PFSK-1 (cell line): ENCODE data around the gene JHY.

Experiments used
- FOXP2 ChIP-seq: optimal IDR thresholded peaks from 2 replicates; pipeline ENCODE3; 2011; ENCODE audit warnings: borderline replicate concordance, control low read depth, inconsistent platforms; ENCODE audit not compliant: insufficient read depth; ENCODE audit errors: extremely low read length, extremely low read depth
- POLR2AphosphoS5 ChIP-seq: IDR thresholded peaks from 2 replicates; pipeline ENCODE4 v1.6.1; 2012; ENCODE audit warnings: low read depth, mild to moderate bottlenecking, control low read depth, low read length, moderate library complexity
- SIN3A ChIP-seq: IDR thresholded peaks from 2 replicates; pipeline ENCODE4 v1.6.1; 2012; ENCODE audit warnings: mild to moderate bottlenecking, low read length, moderate library complexity, borderline replicate concordance; ENCODE audit not compliant: insufficient read depth
- TAF1 ChIP-seq: IDR thresholded peaks from 2 replicates; pipeline ENCODE4 v1.6.1; 2012; ENCODE audit warnings: low read length, control low read depth, borderline replicate concordance; ENCODE audit not compliant: insufficient read depth
- TF ChIP-seq, protein P1 (sequence below), 2 experiments: IDR thresholded peaks; 2 replicates each; pipeline versions ENCODE4 v1.6.1 to v1.8.0; 2011 to 2012; ENCODE audit warnings: low read depth in 2 of 2, low read length in 2 of 2, control low read depth in 1 of 2, inconsistent platforms in 1 of 2, mild to moderate bottlenecking in 1 of 2, moderate library complexity in 1 of 2; ENCODE audit not compliant: insufficient read depth in 1 of 2

Gene JHY

DNA sequence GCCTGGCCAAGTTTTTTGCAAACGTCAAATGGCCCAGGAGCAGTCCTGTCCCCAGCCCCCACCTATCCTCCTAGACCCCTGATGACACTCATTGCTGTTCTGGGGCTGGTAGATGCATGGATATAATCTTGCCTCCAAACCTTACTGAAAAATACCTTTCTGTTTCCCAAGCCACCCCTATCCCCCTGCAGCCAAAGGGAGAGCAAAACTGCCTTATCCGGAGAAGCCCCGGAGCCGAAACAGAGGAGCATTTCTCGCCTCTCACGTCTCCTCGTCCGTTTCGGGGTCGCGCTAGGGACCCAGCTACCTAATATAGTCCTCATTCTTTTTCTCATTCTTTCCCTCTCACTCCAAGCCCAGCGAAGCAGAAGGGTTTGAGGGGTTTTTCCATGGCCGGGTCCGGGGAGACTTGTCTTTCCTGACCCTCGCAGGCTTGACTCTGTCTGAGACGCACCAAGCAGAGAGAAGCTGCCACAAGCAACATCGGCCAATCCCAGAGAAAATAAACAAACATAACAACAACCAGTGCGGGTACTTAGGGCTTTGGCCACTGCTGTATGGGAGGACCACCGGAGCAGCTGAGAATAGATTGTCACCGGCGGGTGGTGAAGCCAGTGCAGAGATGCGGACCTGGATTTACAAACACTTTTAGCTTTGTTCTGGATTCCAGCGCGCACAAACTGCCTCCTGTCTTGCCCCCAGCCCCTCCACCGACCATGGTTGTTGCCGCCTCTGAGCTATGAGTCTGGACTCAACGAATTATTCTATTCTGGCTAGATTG is 97.4 kb downstream of the JHY start:
- TF ChIP-seq, protein P1, sequence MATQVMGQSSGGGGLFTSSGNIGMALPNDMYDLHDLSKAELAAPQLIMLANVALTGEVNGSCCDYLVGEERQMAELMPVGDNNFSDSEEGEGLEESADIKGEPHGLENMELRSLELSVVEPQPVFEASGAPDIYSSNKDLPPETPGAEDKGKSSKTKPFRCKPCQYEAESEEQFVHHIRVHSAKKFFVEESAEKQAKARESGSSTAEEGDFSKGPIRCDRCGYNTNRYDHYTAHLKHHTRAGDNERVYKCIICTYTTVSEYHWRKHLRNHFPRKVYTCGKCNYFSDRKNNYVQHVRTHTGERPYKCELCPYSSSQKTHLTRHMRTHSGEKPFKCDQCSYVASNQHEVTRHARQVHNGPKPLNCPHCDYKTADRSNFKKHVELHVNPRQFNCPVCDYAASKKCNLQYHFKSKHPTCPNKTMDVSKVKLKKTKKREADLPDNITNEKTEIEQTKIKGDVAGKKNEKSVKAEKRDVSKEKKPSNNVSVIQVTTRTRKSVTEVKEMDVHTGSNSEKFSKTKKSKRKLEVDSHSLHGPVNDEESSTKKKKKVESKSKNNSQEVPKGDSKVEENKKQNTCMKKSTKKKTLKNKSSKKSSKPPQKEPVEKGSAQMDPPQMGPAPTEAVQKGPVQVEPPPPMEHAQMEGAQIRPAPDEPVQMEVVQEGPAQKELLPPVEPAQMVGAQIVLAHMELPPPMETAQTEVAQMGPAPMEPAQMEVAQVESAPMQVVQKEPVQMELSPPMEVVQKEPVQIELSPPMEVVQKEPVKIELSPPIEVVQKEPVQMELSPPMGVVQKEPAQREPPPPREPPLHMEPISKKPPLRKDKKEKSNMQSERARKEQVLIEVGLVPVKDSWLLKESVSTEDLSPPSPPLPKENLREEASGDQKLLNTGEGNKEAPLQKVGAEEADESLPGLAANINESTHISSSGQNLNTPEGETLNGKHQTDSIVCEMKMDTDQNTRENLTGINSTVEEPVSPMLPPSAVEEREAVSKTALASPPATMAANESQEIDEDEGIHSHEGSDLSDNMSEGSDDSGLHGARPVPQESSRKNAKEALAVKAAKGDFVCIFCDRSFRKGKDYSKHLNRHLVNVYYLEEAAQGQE (IDR thresholded peaks at IDR 0.05; ENCODE audit: insufficient read depth in 1 of 2, low read depth in 2 of 2, low read length in 2 of 2), result no peak
- TF ChIP-seq POLR2AphosphoS5 (no peak), FOXP2 (no peak), TAF1 (no peak), SIN3A (no peak)

DNA sequence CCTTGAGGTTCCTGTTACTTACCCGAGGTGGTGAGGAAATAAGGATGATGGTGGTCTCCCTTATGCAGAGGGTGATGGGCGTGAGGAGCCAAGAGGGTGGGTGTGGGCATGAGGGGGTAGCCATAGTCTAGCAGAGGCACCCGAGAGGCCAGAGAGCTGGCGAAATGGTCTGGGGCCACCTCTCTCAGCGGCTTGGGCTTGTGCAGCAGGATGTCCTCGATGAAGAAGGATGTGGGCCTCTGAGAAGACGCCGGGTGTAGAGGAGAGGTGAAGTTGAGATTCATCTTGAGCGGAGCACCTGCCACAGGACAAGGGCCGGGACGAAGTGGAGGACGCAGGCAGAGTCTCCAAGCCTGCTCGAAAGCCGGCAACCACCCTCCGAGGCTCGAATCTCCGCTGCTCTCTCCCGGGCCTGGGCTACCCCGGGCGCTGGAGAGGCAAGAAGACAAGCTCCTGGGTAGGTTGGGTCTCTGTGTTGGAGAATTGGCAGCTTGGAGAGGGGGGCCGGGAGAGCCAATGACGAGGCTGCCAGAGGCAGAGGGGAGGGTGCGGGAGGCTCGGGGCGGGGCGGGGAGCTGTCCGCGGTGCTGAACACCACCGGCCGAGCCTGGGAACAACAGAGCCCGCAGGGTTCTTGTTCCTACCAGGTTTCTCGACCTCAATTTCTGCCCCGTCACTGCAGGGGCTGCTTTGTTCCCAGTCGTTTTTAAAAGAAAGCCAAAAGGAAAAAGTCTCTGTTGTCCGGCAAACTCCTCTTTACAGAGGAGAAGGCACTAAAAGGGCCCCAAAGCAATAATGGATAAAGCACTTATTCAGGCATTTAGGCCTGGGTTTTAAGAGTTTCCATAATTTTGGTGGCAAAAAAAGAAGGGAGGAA is 99.1 kb downstream of the JHY start, which contains the start of gene BSX:
Gene BSX, minus strand, starts transcription at position 447 of the 877 bp plus-strand sequence. Its CDS starts 163 bp downstream, at position 284.
- TF ChIP-seq, protein P1 (IDR thresholded peaks at IDR 0.05; ENCODE audit: insufficient read depth in 1 of 2, low read depth in 2 of 2, low read length in 2 of 2), result peak; percentile 93 to 99
- no peak for TF ChIP-seq TAF1

DNA sequence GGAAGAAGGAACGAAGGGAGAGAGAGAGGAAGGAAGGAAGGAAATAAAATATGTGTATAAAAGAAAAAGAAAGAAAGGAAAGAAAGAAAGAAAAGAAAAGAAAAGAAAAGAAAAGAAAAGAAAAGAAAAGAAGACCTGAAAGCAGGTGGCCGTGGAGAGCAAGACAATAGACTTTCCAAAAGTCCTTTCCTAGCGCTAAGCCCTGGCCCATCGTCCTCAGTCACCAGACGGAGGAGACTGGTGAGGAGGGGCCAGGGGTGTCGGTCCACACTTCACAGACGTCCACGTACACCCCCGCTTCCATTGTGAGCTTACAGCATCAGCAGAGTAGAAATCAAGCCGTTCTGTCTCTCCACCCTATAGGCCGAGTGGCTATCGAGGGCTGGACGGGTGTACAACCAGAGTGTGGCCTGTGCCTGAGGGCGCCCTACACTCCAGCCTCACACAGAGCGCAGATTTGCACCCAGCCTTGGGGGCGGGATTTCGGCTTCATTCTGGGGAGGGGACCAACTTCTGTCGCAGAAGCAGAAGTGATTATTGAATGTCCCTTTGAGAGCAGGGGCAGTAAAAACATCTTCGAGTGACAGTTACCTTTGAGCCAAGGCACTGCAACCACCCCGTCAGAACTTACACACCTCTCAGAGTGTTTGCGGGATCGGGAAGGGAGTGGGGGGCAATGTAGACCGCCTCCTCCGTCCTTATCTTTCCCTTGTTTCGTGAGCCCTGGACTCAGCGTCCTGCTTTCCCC is 101.1 kb downstream of the JHY start:
- TF ChIP-seq TAF1, result no peak
- no peak for TF ChIP-seq FOXP2
- no peak for TF ChIP-seq POLR2AphosphoS5
- TF ChIP-seq, protein P1 (IDR thresholded peaks at IDR 0.05; ENCODE audit: insufficient read depth in 1 of 2, low read depth in 2 of 2, low read length in 2 of 2), result no peak
- no peak for TF ChIP-seq SIN3A

DNA sequence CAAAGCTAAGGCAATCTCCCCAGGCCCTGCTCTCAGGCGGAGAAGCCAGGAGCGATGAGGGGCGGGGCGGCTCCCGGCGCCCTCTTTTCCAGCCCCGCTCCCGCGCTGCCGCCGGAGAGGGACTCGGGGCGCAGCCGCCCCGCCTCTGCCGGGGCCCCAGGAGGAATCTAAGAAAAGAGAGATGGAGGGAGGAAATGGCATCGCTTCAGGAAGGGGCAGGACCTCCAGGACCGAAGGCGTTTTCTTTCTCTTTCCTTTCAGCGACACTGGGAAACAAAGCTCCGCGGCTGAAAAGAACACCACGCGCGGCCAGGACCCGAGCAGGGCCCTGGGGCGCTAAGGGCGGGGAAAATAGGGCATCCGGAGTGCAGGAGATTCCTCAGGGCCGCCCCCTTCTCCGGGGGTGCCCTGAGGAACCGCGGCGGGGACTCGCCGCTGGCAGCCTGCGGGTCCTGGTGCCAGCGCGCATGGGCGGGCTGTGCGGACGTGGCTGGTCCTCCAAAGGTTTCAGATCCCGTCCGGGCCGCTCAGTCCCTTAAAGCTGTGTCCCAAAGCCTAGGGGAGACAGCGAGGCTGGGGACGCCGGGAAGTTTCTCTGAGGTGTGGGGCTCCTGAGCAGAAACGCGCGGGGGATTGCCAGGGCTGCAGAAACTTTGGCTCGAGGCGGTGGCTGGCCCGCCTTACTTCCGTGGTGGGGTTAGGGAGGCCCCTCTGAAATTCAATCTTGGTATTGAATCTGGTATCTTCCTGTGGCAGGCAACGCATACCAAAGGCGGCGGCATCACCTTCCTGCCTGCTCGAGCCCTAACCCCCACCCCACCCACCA is 101.8 kb downstream of the JHY start:
- TF ChIP-seq, protein P1 (IDR thresholded peaks at IDR 0.05; ENCODE audit: insufficient read depth in 1 of 2, low read depth in 2 of 2, low read length in 2 of 2), result peak in 1 of 2 experiments; percentile 17; a peak in 1 of 4 replicates
- no peak for TF ChIP-seq POLR2AphosphoS5
